ENCODE data around the gene C1R.

Gene C1R

GRCh38 chr12:7099290-7099996 is 7.2 kb upstream of the C1R start:
- no peak for DNase-seq (ENCODE audit: low read depth in 2 of 2, low spot score in 1 of 2)

GRCh38 chr12:7096979-7097378 is 4.7 kb upstream of the C1R start:
- DNase-seq (ENCODE audit: low read depth in 2 of 2, low spot score in 1 of 2), result no peak

- DNase-seq (ENCODE audit: low read depth in 2 of 2, low spot score in 1 of 2), result no peak
Observed at GRCh38 chr12:7096006-7096932, 4.0 kb upstream of the C1R start.

GRCh38 chr12:7093892-7094291 is 1.6 kb upstream of the C1R start:
- no peak for DNase-seq (ENCODE audit: low read depth in 2 of 2, low spot score in 1 of 2)

GRCh38 chr12:7093486-7093885 is 1.2 kb upstream of the C1R start:
- no peak for DNase-seq (ENCODE audit: low read depth in 2 of 2, low spot score in 1 of 2)

- no peak for DNase-seq (ENCODE audit: low read depth in 2 of 2, low spot score in 1 of 2)
Observed at GRCh38 chr12:7092986-7093460, 778 bp upstream of the C1R start.

GRCh38 chr12:7091660-7092228 is 501 bp downstream of the C1R start:
- no peak for DNase-seq (ENCODE audit: low read depth in 2 of 2, low spot score in 1 of 2)

GRCh38 chr12:7091171-7091570 is 1.1 kb downstream of the C1R start:
- no peak for DNase-seq (ENCODE audit: low read depth in 2 of 2, low spot score in 1 of 2)

- no peak for DNase-seq (ENCODE audit: low read depth in 2 of 2, low spot score in 1 of 2)
Observed at GRCh38 chr12:7090222-7090998, 1.8 kb downstream of the C1R start.

GRCh38 chr12:7089196-7089871 is 2.9 kb downstream of the C1R start:
- DNase-seq (ENCODE audit: low read depth in 2 of 2, low spot score in 1 of 2), result no peak

GRCh38 chr12:7083125-7083524 is 9.1 kb downstream of the C1R start:
- no peak for DNase-seq (ENCODE audit: low read depth in 2 of 2, low spot score in 1 of 2)

- no peak for DNase-seq (ENCODE audit: low read depth in 2 of 2, low spot score in 1 of 2)
Observed at GRCh38 chr12:7081037-7081436, 11.2 kb downstream of the C1R start.

GRCh38 chr12:7079826-7080125 is 12.5 kb downstream of the C1R start:
- no peak for DNase-seq (ENCODE audit: low read depth in 2 of 2, low spot score in 1 of 2)

- no peak for DNase-seq (ENCODE audit: low read depth in 2 of 2, low spot score in 1 of 2)
Observed at GRCh38 chr12:7078163-7078562, 14.1 kb downstream of the C1R start.

- no peak for DNase-seq (ENCODE audit: low read depth in 2 of 2, low spot score in 1 of 2)
Observed at GRCh38 chr12:7076493-7076892, 15.8 kb downstream of the C1R start.

- DNase-seq (ENCODE audit: low read depth in 2 of 2, low spot score in 1 of 2), result no peak
Observed at GRCh38 chr12:7075939-7076338, 16.3 kb downstream of the C1R start.

GRCh38 chr12:7075518-7075917 is 16.7 kb downstream of the C1R start:
- no peak for DNase-seq (ENCODE audit: low read depth in 2 of 2, low spot score in 1 of 2)

- no peak for DNase-seq (ENCODE audit: low read depth in 2 of 2, low spot score in 1 of 2)
Observed at GRCh38 chr12:7073946-7074345, 18.3 kb downstream of the C1R start.

GRCh38 chr12:7072554-7072953 is 19.7 kb downstream of the C1R start:
- DNase-seq (ENCODE audit: low read depth in 2 of 2, low spot score in 1 of 2), result no peak

- no peak for DNase-seq (ENCODE audit: low read depth in 2 of 2, low spot score in 1 of 2)
Observed at GRCh38 chr12:7072035-7072434, 20.2 kb downstream of the C1R start.

- no peak for DNase-seq (ENCODE audit: low read depth in 2 of 2, low spot score in 1 of 2)
Observed at GRCh38 chr12:7069386-7069785, 22.9 kb downstream of the C1R start.

Measured in stimulated activated CD8-positive, alpha-beta memory T cell treated with anti-CD3 and anti-CD28 coated beads, Interleukin-4, amount 100 ng/mL, for 4 hours (primary cell).